Measurements from ENCODE around the gene NKTR. TPM values are rescaled to one million over a fixed set of nuclear protein-coding genes. Genes with fewer than 3 reads are reported as not detected.
A peak's percentile ranks its signal among the peaks of the same experiment; 100 is the strongest.

The NKTR gene
- polyA plus RNA-seq, 1 donor (not counting 4 experiments of a cell fraction or from before 2014, with no cell fraction given) = 38.6 TPM

- dilution Hi-C loops (cut with MboI; ENCODE audit: extremely low pct_ligation_motif_present, low sequenced_read_pairs) = no loop called here
- H3K4me3 ChIP-seq (ENCODE audit: control insufficient read depth in 2 of 3, extremely low read depth in 1 of 3, insufficient read depth in 2 of 3, low read depth in 1 of 3, low read length in 3 of 3) = no peak overlapping the region
- H3K9ac ChIP-seq (ENCODE audit: control insufficient read depth, extremely low read depth, insufficient read depth, low read length) = no peak overlapping the region
- H3K27ac ChIP-seq (ENCODE audit: control insufficient read depth, insufficient read depth, low read length) = no peak overlapping the region
- H3K9me1 ChIP-seq (ENCODE audit: control insufficient read depth, extremely low read depth, insufficient read depth, low read length) = peaks cover 2% of the 10 kb centered on the region
- H3K4me1 ChIP-seq (ENCODE audit: control insufficient read depth, extremely low read depth, insufficient read depth, low read length) = peaks cover 6% of the 10 kb centered on the region
- no peak overlapping the region for H2AFZ ChIP-seq (ENCODE audit: control insufficient read depth, low read length)
- H3K27me3 ChIP-seq (ENCODE audit: control insufficient read depth, extremely low read depth, insufficient read depth, low read length) = no peaks in the 10 kb centered on the region
- peaks cover 3% of the 10 kb centered on the region for H4K20me1 ChIP-seq (ENCODE audit: control insufficient read depth, extremely low read depth, insufficient read depth, low read length)
- no peak overlapping the region for H3K4me2 ChIP-seq (ENCODE audit: control insufficient read depth, extremely low read depth, insufficient read depth, low read depth, low read length)
- H3K36me3 ChIP-seq (ENCODE audit: control insufficient read depth in 2 of 2, extremely low read depth in 1 of 2, insufficient read depth in 2 of 2, low read length in 2 of 2) = peaks cover 14 to 16% of the 10 kb centered on the region in 2 experiments
- DNase-seq (ENCODE audit: low read depth, low spot score) (no peak), FAIRE-seq (no peak)
- TF ChIP-seq, protein P1, sequence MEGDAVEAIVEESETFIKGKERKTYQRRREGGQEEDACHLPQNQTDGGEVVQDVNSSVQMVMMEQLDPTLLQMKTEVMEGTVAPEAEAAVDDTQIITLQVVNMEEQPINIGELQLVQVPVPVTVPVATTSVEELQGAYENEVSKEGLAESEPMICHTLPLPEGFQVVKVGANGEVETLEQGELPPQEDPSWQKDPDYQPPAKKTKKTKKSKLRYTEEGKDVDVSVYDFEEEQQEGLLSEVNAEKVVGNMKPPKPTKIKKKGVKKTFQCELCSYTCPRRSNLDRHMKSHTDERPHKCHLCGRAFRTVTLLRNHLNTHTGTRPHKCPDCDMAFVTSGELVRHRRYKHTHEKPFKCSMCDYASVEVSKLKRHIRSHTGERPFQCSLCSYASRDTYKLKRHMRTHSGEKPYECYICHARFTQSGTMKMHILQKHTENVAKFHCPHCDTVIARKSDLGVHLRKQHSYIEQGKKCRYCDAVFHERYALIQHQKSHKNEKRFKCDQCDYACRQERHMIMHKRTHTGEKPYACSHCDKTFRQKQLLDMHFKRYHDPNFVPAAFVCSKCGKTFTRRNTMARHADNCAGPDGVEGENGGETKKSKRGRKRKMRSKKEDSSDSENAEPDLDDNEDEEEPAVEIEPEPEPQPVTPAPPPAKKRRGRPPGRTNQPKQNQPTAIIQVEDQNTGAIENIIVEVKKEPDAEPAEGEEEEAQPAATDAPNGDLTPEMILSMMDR (optimal IDR thresholded peaks at IDR 0.05 in 1 of 3, IDR thresholded peaks at IDR 0.05 in 1 of 3, conservative IDR thresholded peaks at IDR 0.05 in 1 of 3; ENCODE audit: extremely low read depth in 1 of 3, insufficient read depth in 2 of 3, low read length in 3 of 3) = peak in 2 of 3 experiments; percentile 27 to 31
- TF ChIP-seq EZH2 (IDR thresholded peaks at IDR 0.05; ENCODE audit: low read length) = no peak
- H3K9me3 ChIP-seq (ENCODE audit: control insufficient read depth, low read depth, low read length) = no peaks in the 10 kb centered on the region
- no peaks in the 10 kb centered on the region for H3K79me2 ChIP-seq (ENCODE audit: control insufficient read depth, insufficient read depth, low read length)
These were observed 60.4 kb downstream of the NKTR start for GRCh38 chr3:42660898-42661297.

DNA sequence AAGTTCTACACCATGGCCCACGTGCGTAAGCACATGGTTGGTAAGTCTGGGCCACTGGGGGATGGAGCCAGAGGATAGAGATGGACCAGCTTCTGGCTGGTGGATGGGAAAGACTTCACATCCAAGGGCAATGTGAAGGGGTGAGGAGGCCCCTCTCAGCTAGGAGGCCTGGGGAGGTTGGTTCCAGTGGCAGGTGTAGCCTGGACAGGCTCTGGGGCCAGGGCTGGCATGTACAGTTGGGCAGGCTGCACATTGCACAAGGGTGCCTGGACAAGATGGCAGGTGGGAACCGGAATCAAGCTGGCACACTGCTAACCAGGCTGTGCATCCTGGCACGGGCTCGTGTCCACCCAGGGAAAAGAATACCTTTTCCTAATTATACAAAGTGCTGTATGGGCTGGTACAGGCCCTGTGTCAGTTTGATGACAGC lies 61.1 kb downstream of the NKTR start:
- Histone ChIP-seq H3K9ac (ENCODE audit: control insufficient read depth, extremely low read depth, insufficient read depth, low read length) (no peak overlapping the region), H3K36me3 (ENCODE audit: control insufficient read depth in 2 of 2, extremely low read depth in 1 of 2, insufficient read depth in 2 of 2, low read length in 2 of 2) (peaks cover 14 to 16% of the 10 kb centered on the region in 2 experiments), H3K27ac (ENCODE audit: control insufficient read depth, insufficient read depth, low read length) (no peak overlapping the region), H2AFZ (ENCODE audit: control insufficient read depth, low read length) (no peak overlapping the region), H3K4me2 (ENCODE audit: control insufficient read depth, extremely low read depth, insufficient read depth, low read depth, low read length) (no peak overlapping the region), H3K9me3 (ENCODE audit: control insufficient read depth, low read depth, low read length) (no peaks in the 10 kb centered on the region), H3K79me2 (ENCODE audit: control insufficient read depth, insufficient read depth, low read length) (no peaks in the 10 kb centered on the region), H3K27me3 (ENCODE audit: control insufficient read depth, extremely low read depth, insufficient read depth, low read length) (no peaks in the 10 kb centered on the region), H3K4me1 (ENCODE audit: control insufficient read depth, extremely low read depth, insufficient read depth, low read length) (peaks cover 4% of the 10 kb centered on the region), H3K9me1 (ENCODE audit: control insufficient read depth, extremely low read depth, insufficient read depth, low read length) (no peaks in the 10 kb centered on the region), H4K20me1 (ENCODE audit: control insufficient read depth, extremely low read depth, insufficient read depth, low read length) (no peaks in the 10 kb centered on the region), H3K4me3 (ENCODE audit: control insufficient read depth in 2 of 3, extremely low read depth in 1 of 3, insufficient read depth in 2 of 3, low read depth in 1 of 3, low read length in 3 of 3) (no peak overlapping the region)
- FAIRE-seq (no peak), DNase-seq (ENCODE audit: low read depth, low spot score) (no peak)
- dilution Hi-C loops (cut with MboI; ENCODE audit: extremely low pct_ligation_motif_present, low sequenced_read_pairs) = no loop called here
- TF ChIP-seq, protein P1 (optimal IDR thresholded peaks at IDR 0.05 in 1 of 3, IDR thresholded peaks at IDR 0.05 in 1 of 3, conservative IDR thresholded peaks at IDR 0.05 in 1 of 3; ENCODE audit: extremely low read depth in 1 of 3, insufficient read depth in 2 of 3, low read length in 3 of 3) = no peak
- TF ChIP-seq EZH2 (IDR thresholded peaks at IDR 0.05; ENCODE audit: low read length) = no peak

All from keratinocyte (primary cell).